Measurements from ENCODE around the gene PCLO. TPM values are rescaled to one million over a fixed set of nuclear protein-coding genes. Genes with fewer than 3 reads are reported as not detected.

Gene PCLO
- total RNA-seq, 1 experiment from 2014 or later, result 4.1 TPM

- Mint-ChIP-seq H3K27me3 (ENCODE audit: insufficient read depth, unreplicated experiment) (no peaks in the 10 kb centered on the region), H3K9me3 (ENCODE audit: unreplicated experiment) (peaks cover 8% of the 10 kb centered on the region), H3K27ac (ENCODE audit: unreplicated experiment) (no peak overlapping the region), H3K4me3 (ENCODE audit: unreplicated experiment) (no peak overlapping the region), H3K36me3 (ENCODE audit: insufficient read depth, unreplicated experiment) (no peaks in the 10 kb centered on the region), H3K4me1 (ENCODE audit: low read depth, unreplicated experiment) (no peaks in the 10 kb centered on the region)
- Histone ChIP-seq H3K27me3 (replicated peaks; ENCODE audit: control insufficient read depth, insufficient read depth, low read length) (no peaks in the 10 kb centered on the region), H3K9me3 (no peaks in the 10 kb centered on the region), H3K36me3 (ENCODE audit: control insufficient read depth, insufficient read depth, low read length) (no peaks in the 10 kb centered on the region), H3K4me3 (ENCODE audit: low read depth, low read length) (no peak overlapping the region), H3K4me1 (no peaks in the 10 kb centered on the region)
- no peak for DNase-seq
- BruUV-seq (replicated peaks), result no TSS peak
- POLR2A ChIA-PET, result no interaction called here
- no peak for TF ChIP-seq CTCF (IDR thresholded peaks at IDR 0.05; ENCODE audit: insufficient read depth in 1 of 2, low read depth in 1 of 2, low read length in 1 of 2, severe bottlenecking in 1 of 2, unreplicated experiment in 1 of 2)
- intact Hi-C loops (cut with micrococcal nuclease; ENCODE audit: unreplicated experiment), result no loop called here
- CTCF ChIA-PET, result no interaction called here
These were observed 16.1 kb upstream of the PCLO start for GRCh38 chr7:83178796-83179195.

- no peaks in the 10 kb centered on the region for H3K36me3 ChIP-seq (ENCODE audit: control insufficient read depth, insufficient read depth, low read length)
- Mint-ChIP-seq H3K4me3 (ENCODE audit: unreplicated experiment) (no peak overlapping the region), H3K4me1 (ENCODE audit: low read depth, unreplicated experiment) (no peaks in the 10 kb centered on the region), H3K27ac (ENCODE audit: unreplicated experiment) (no peak overlapping the region), H3K27me3 (ENCODE audit: insufficient read depth, unreplicated experiment) (peaks cover under 1% of the 10 kb centered on the region), H3K9me3 (ENCODE audit: unreplicated experiment) (peaks cover under 1% of the 10 kb centered on the region), H3K36me3 (ENCODE audit: insufficient read depth, unreplicated experiment) (no peaks in the 10 kb centered on the region)
- intact Hi-C loops (cut with micrococcal nuclease; ENCODE audit: unreplicated experiment), result no loop called here
- POLR2A ChIA-PET, result no interaction called here
- H3K9me3 ChIP-seq, result no peaks in the 10 kb centered on the region
- no TSS peak for BruUV-seq (replicated peaks)
- CTCF ChIA-PET, result no interaction called here
- H3K4me3 ChIP-seq (ENCODE audit: low read depth, low read length), result no peak overlapping the region
- H3K27me3 ChIP-seq (replicated peaks; ENCODE audit: control insufficient read depth, insufficient read depth, low read length), result no peaks in the 10 kb centered on the region
- no peak for TF ChIP-seq CTCF (IDR thresholded peaks at IDR 0.05; ENCODE audit: insufficient read depth in 1 of 2, low read depth in 1 of 2, low read length in 1 of 2, severe bottlenecking in 1 of 2, unreplicated experiment in 1 of 2)
- DNase-seq, result no peak
- no peaks in the 10 kb centered on the region for H3K4me1 ChIP-seq
These were observed 15.4 kb upstream of the PCLO start for GRCh38 chr7:83178066-83178465.

GRCh38 chr7:83173664-83174063 is 11.0 kb upstream of the PCLO start:
- Histone ChIP-seq H3K27me3 (replicated peaks; ENCODE audit: control insufficient read depth, insufficient read depth, low read length) (no peaks in the 10 kb centered on the region), H3K4me3 (ENCODE audit: low read depth, low read length) (no peak overlapping the region), H3K4me1 (no peaks in the 10 kb centered on the region), H3K9me3 (no peaks in the 10 kb centered on the region), H3K36me3 (ENCODE audit: control insufficient read depth, insufficient read depth, low read length) (no peaks in the 10 kb centered on the region)
- intact Hi-C loops (cut with micrococcal nuclease; ENCODE audit: unreplicated experiment), result no loop called here
- ChIA-PET POLR2A (no interaction called here), CTCF (no interaction called here)
- Mint-ChIP-seq H3K27me3 (ENCODE audit: insufficient read depth, unreplicated experiment) (peaks cover 6% of the 10 kb centered on the region), H3K4me3 (ENCODE audit: unreplicated experiment) (no peak overlapping the region), H3K4me1 (ENCODE audit: low read depth, unreplicated experiment) (no peaks in the 10 kb centered on the region), H3K9me3 (ENCODE audit: unreplicated experiment) (no peaks in the 10 kb centered on the region), H3K27ac (ENCODE audit: unreplicated experiment) (no peak overlapping the region), H3K36me3 (ENCODE audit: insufficient read depth, unreplicated experiment) (no peaks in the 10 kb centered on the region)
- DNase-seq, result no peak
- TF ChIP-seq CTCF (IDR thresholded peaks at IDR 0.05; ENCODE audit: insufficient read depth in 1 of 2, low read depth in 1 of 2, low read length in 1 of 2, severe bottlenecking in 1 of 2, unreplicated experiment in 1 of 2), result no peak
- no TSS peak for BruUV-seq (replicated peaks)

Data from Caco-2 (cell line).